GM18505 (cell line): ENCODE measurements around the gene CD101.

Source experiments
- ATAC-seq: cut with Tn5 transposase; IDR thresholded peaks from one replicate; pipeline ENCODE4 v1.9.1; 2021; ENCODE audit not compliant: unreplicated experiment
- POLR2A ChIP-seq: IDR thresholded peaks from 4 replicates; pipeline ENCODE4 v1.6.1; 2011; ENCODE audit warnings: borderline replicate concordance; ENCODE audit not compliant: insufficient read depth, insufficient read length; ENCODE audit errors: extremely low read depth

The CD101 gene

GRCh38 chr1:117013309-117013858 lies 11.8 kb downstream of the CD101 start:
- ATAC-seq = no peak
- TF ChIP-seq POLR2A = no peak

- no peak for ATAC-seq
- TF ChIP-seq POLR2A = no peak
Observed at GRCh38 chr1:117014209-117014608, 12.6 kb downstream of the CD101 start.

DNA sequence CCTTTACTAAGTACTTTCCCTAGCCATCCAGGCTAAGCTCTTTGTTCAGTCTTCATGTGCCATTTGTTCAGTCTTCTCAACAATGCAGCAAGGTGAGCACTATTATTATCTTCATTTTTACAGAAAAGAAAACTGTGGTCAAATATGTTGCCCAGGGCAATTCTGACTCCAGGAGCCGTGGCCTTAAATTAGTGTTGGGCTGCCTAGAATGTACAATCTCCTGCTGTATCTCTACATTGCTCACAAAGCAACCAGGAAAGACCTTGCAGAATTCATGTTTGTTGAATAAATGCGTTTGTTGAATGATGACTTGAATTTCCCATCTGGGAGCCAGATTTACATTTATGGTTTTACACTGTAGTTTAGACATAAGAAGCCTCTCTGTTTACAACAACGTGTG lies 14.2 kb downstream of the CD101 start:
- TF ChIP-seq POLR2A = no peak
- no peak for ATAC-seq

DNA sequence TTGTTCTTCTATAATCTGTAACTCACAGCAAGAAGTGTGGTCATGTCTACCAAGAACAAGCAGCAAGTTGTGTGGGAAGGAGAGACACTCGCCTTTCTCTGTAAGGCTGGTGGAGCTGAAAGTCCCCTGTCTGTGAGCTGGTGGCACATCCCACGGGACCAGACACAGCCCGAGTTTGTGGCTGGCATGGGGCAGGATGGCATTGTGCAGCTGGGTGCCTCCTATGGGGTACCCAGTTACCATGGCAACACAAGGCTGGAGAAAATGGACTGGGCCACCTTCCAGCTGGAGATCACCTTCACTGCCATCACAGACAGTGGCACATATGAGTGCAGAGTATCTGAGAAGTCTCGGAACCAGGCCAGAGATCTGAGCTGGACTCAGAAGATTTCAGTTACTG lies 15.5 kb downstream of the CD101 start:
- no peak for ATAC-seq
- TF ChIP-seq POLR2A = no peak

DNA sequence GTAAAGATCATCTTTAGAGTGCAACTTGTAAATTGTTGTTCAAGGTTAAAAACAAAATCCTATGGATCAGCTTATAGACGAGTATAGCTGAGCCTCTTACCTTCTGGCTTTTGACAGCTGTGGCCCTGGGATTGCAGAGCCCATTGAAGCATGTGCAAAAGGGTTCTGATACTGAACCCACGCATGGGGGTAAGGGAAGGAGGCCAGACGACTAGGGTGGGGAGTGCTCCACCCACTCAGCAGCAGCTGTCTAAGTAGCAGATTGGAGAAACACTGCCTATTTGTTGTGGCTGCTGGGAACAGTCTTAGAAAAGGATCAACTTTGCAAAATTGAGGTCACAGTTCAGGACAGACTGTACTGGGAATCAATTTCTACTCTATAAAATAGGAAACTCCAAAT lies 16.1 kb downstream of the CD101 start:
- no peak for ATAC-seq
- TF ChIP-seq POLR2A = no peak

DNA sequence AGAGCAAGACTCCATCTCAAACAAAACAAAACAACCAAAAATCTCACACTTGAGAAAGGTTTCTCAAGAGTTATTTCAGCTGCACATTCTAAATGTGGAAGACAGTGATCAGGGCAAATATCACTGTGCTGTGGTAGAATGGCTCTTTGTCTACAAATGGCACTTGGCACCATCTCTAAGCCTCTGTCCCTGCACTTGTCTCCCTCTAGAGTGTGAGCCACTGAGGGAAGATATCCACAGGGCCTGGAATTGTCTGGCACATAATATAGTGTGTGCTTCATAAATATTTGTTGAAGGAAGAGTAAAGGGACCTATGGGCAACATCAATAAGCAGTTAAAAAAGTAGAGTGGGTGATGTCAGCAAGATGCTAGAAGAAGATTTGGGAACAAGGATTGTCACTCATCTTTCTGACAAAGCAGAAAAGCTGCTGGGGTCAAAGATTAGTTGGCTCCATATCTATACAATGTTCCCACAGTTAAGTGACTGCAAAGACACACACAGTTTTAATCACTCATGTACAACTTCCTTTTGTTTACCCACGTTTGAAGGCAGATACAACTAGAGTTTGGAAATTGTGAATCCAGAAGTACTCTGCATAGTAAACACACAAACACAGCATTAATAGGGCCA lies 19.1 kb downstream of the CD101 start:
- no peak for ATAC-seq
- no peak for TF ChIP-seq POLR2A

DNA sequence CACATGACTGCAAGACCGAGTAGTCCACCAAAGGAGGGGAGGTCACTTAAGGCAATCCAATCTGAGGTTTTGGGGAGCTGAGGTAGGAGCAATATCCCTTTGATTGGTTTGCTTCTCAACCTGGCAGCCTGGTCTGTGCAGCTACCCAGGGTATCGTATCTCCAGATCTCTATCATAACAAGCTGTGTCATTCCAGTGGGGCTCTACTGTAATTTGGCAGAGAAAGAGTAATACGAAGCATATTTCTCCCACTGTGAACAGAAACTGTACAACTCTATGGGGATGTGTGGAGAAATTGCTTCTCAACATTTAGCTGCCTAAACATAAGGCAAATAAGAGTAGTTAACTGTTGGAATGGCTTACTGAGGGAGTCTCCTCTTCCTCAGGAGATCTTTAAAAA lies 20.6 kb downstream of the CD101 start:
- TF ChIP-seq POLR2A = no peak
- no peak for ATAC-seq

- no peak for TF ChIP-seq POLR2A
- no peak for ATAC-seq
Observed at GRCh38 chr1:117025568-117025967, 24.0 kb downstream of the CD101 start.

DNA sequence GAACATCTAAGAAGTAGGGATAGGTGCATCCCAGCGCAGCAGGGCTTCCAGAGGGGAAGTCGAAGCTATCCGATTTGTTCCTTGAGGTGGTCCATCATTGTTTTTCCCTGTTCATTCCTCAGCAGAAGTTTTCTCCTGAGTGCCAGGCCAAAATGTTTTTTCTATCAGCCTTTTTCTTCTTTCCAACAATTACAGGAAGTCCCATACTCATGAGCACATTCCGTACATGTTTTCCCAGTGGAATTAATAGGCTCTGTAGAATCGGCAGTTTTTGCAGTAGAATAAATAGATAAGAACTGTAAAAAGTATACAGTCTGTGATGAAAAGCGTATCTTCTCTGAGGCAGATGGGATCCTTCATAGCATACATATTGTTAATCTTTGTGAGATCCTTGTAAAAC lies 24.8 kb downstream of the CD101 start:
- no peak for TF ChIP-seq POLR2A
- ATAC-seq = no peak

GRCh38 chr1:117029685-117030084 lies 28.1 kb downstream of the CD101 start:
- TF ChIP-seq POLR2A = no peak

DNA sequence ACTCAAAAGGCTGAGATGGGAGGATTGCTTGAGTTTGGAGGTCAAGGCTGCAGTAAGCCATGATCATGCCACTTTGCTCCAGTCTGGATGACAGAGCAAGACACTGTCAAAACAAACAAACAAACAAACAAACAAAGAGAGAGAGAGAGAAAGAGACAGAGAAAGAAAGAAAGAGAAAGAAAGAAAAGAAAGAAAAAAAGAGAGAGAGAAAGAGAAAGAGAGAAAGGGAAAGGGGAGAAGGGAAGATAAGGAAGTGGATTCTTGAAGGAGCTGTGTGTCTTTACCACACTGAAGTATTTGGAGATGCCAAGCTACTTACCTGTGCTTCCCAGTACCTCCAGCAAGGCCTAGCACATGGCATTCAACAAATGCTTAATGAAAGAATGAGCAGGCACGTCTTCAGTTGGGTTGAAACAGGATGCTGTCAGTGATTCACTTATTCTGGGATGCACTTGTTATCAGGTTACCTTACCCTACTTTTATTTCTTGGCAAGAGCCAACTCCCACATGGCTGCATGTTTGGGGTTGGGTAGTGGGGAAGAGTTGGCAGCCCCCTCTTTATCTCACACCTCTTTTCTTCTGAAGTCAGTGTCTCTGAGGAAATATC lies 28.8 kb downstream of the CD101 start:
- ATAC-seq = no peak
- no peak for TF ChIP-seq POLR2A

More at GRCh38 chr1:117029685-117030084, 28.1 kb downstream of the CD101 start:
- no peak for ATAC-seq

GRCh38 chr1:117032266-117032665 lies 30.7 kb downstream of the CD101 start:
- no peak for TF ChIP-seq POLR2A
- no peak for ATAC-seq

- no peak for ATAC-seq
- TF ChIP-seq POLR2A = no peak
Observed at GRCh38 chr1:117032681-117033539, 31.4 kb downstream of the CD101 start.
